Left lung (tissue), 10 donors: Measurements from ENCODE around the gene HDHD5. TPM values are rescaled to one million over a fixed set of nuclear protein-coding genes. Genes with fewer than 3 reads are reported as not detected.

Experiments
- ATAC-seq: fragments of 200-7000 bp; cut with Tn5 transposase; one replicate; pipeline ENCODE4 v1.9.1; 2020; ENCODE audit warnings: moderate library complexity
- DNase-seq, 4 donors: peaks; one replicate each; pipeline ENCODE4 v3.0.0-alpha.2; 2013 to 2020
- H3K27ac ChIP-seq, 2 donors: fragments of 200-600 bp; sonication (generic) in 1 of 2; one replicate each; pipeline versions ENCODE4 v1.5.0 to v1.8.0; 2020 to 2021
- H3K27me3 ChIP-seq, 2 donors: fragments of 200-600 bp; sonication (generic) in 1 of 2; one replicate each; pipeline versions ENCODE4 v1.5.0 to v1.8.0; 2020 to 2021
- H3K36me3 ChIP-seq, 2 donors: fragments of 200-600 bp; sonication (generic) in 1 of 2; one replicate each; pipeline versions ENCODE4 v1.5.0 to v1.8.0; 2020 to 2021
- H3K4me1 ChIP-seq, 2 donors: fragments of 200-600 bp; one replicate each; pipeline ENCODE4 v1.8.0; 2021
- H3K4me3 ChIP-seq, 2 donors: fragments of 200-600 bp; sonication (generic) in 1 of 2; one replicate each; pipeline versions ENCODE4 v1.5.0 to v1.8.0; 2020 to 2021; ENCODE audit warnings: mild to moderate bottlenecking in 1 of 2
- H3K9me3 ChIP-seq, 2 donors: fragments of 200-600 bp; sonication (generic) in 1 of 2; one replicate each; pipeline versions ENCODE4 v1.5.0 to v1.8.0; 2020 to 2021
- intact Hi-C, 2 donors: fragments of 100-400 bp; cut with DNase I; formaldehyde crosslinking; loops; one replicate each; pipeline versions ENCODE4 v1.11.2 to v1.14.2; 2022
- polyA plus RNA-seq, 6 donors: library from polyadenylated mRNA; unstranded; fragments of 120-200 nt; gene quantifications; one replicate each; pipeline ENCODE4 v1.2.1, GENCODE V29; 2013; ENCODE audit not compliant: insufficient read length in 6 of 6
- total RNA-seq, 2 donors: library from RNA; stranded (reverse); fragmentation: NEBNext Ultra II Directional; extraction: Animal tissue kit (Norgen Biotek cat#: 25700); gene quantifications; one replicate each; pipeline ENCODE4 v1.2.1, GENCODE V29; 2021
- TF ChIP-seq, protein P1 (sequence below), 2 donors: fragments of 200-600 bp; sonication (generic) in 1 of 2; IDR thresholded peaks; one replicate each; pipeline versions ENCODE4 v1.5.0 to v1.8.0; 2021; ENCODE audit warnings: antibody characterized with exemption in 2 of 2
- donor health status: DM: no; HTN: yes; CAD: no.
- donor health status: DM: no; HTN: no; CAD: no.

HDHD5 gene
- total and polyA plus RNA-seq, 8 donors, result 18.1 to 38.9 (median 34.1) TPM

DNA sequence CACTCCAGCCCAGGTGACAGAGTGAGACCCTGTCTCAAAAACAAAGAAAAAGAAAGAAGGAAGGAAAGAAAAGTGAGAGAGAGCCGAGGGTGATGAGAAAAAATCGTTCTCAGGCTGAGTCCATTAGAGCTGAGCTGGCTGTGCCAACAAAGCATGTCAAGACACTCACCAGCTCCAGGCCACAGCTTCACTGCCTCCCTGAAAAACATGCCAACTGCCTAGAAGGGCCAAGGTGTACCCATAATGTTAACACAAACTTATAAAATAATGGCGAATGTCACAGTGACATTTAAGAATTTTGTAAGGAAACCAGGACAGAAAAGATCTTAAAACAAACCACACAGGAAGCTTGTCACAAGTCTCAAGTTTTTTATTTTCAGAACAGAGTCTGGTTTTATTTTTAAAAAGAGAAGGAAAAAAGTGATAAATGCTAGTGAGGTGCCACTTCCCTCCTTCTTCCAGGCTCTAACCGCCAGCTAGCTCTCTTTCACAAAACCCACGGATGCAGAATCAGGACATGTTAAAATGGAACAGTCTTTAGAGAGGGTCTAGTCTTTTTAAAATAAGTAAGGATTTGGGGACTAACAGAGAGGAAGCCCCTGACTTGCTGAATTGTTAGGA, 43.0 kb downstream of the HDHD5 start:
- DNase-seq (no peak), ATAC-seq (no peak)
- peaks cover 0 to 5% of the 10 kb centered on the region in 2 donors for H3K36me3 ChIP-seq
- TF ChIP-seq, protein P1, sequence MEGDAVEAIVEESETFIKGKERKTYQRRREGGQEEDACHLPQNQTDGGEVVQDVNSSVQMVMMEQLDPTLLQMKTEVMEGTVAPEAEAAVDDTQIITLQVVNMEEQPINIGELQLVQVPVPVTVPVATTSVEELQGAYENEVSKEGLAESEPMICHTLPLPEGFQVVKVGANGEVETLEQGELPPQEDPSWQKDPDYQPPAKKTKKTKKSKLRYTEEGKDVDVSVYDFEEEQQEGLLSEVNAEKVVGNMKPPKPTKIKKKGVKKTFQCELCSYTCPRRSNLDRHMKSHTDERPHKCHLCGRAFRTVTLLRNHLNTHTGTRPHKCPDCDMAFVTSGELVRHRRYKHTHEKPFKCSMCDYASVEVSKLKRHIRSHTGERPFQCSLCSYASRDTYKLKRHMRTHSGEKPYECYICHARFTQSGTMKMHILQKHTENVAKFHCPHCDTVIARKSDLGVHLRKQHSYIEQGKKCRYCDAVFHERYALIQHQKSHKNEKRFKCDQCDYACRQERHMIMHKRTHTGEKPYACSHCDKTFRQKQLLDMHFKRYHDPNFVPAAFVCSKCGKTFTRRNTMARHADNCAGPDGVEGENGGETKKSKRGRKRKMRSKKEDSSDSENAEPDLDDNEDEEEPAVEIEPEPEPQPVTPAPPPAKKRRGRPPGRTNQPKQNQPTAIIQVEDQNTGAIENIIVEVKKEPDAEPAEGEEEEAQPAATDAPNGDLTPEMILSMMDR (IDR thresholded peaks at IDR 0.05), result no peak
- peaks cover 19 to 25% of the 10 kb centered on the region in 2 donors for H3K27me3 ChIP-seq
- H3K4me1 ChIP-seq, result peaks cover 0 to 99% of the 10 kb centered on the region in 2 donors
- no peaks in the 10 kb centered on the region for H3K9me3 ChIP-seq
- intact Hi-C loops, result no loop called here
- no peak overlapping the region for H3K4me3 ChIP-seq
- H3K27ac ChIP-seq, result peak overlapping the region in 1 of 2 donors; percentile 79

DNA sequence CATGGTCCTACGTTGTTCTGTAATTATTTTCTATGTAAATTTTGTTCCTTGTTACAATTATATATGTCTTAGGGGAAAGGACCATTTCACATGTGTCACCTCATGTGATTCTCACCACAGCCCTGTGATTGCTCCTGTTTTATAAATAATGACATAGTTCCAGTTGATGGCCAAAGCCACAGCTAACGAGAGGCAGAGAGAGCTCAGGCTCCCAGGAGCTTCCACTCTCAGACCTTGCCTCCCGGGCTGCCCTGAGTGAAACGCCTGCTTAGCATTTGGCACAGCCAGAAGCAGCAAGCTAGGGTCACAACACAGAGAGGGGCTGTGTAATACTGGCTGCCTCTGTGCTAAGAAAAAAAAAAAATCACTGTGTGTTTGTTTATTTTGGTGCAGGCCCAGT, 43.8 kb downstream of the HDHD5 start:
- Histone ChIP-seq H3K27me3 (peaks cover 15 to 18% of the 10 kb centered on the region in 2 donors), H3K27ac (peak overlapping the region in 1 of 2 donors; percentile 79), H3K36me3 (peaks cover 0 to 13% of the 10 kb centered on the region in 2 donors), H3K4me3 (no peak overlapping the region), H3K4me1 (peaks cover 0 to 99% of the 10 kb centered on the region in 2 donors), H3K9me3 (no peaks in the 10 kb centered on the region)
- intact Hi-C loops, result no loop called here
- ATAC-seq (no peak), DNase-seq (no peak)
- TF ChIP-seq, protein P1 (IDR thresholded peaks at IDR 0.05), result no peak

DNA sequence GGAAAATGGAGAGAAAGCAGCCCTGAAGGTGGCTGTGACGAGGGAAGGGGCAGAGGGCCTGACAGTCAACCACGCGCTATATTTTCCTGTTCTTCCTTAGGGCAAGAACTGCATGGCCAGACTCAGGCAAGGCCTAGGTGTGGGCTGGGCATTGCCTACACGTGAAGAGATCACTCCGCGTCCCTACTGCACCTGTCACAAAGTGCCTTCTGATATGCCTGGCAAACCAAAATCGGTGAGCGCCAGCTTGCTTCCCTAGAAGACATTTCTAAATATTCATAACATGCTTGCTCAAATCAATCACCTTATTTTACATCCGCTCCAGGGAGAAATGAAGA, 44.2 kb downstream of the HDHD5 start:
- no peak for ATAC-seq
- no peaks in the 10 kb centered on the region for H3K9me3 ChIP-seq
- DNase-seq, result no peak
- peaks cover 0 to 17% of the 10 kb centered on the region in 2 donors for H3K36me3 ChIP-seq
- intact Hi-C loops, result no loop called here
- no peak overlapping the region for H3K27ac ChIP-seq
- peaks cover 14% of the 10 kb centered on the region in 2 donors for H3K27me3 ChIP-seq
- H3K4me3 ChIP-seq, result no peak overlapping the region
- TF ChIP-seq, protein P1 (IDR thresholded peaks at IDR 0.05), result no peak
- peaks cover 0 to 99% of the 10 kb centered on the region in 2 donors for H3K4me1 ChIP-seq

DNA sequence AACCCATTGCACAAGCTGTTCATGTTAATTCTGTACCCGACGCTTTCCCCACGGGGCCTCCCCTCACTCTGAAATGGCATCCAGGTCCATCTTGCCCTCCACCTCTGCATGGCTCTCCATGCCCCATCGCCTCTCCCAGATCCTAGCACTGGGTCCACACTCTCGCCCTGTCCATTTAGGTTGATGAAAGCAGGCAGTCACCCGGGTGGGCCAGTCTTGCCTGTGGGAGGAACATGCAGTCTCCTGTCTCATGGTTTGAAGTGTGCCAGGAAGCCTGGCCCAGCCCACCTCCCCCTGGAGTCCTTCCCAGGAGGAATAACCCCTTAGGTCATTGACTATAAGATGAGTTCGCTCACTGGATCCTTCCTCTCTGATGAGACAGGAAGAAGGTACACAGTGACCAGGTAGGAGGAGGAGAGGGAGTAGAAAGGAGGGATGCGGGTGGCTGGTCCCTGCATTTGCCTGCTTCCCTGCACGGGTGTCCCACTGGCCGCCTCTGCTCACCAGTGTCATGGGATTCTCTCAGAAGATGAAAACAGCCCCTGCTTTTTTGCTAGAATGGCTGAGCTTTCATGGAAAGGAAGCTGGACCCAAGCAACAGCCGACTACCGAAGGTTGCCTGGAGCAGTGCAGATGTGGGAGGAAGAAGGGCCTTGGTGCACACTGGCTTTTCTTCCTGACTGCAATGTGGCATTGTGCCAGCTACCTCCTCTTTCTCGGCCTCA, 44.7 kb downstream of the HDHD5 start:
- H3K4me1 ChIP-seq, result peaks cover 0 to 99% of the 10 kb centered on the region in 2 donors
- TF ChIP-seq, protein P1 (IDR thresholded peaks at IDR 0.05), result no peak
- no peaks in the 10 kb centered on the region for H3K9me3 ChIP-seq
- H3K36me3 ChIP-seq, result peaks cover 0 to 22% of the 10 kb centered on the region in 2 donors
- H3K27ac ChIP-seq, result no peak overlapping the region
- intact Hi-C loops, result no loop called here
- no peak for ATAC-seq
- peaks cover 9% of the 10 kb centered on the region in 2 donors for H3K27me3 ChIP-seq
- no peak for DNase-seq
- H3K4me3 ChIP-seq, result no peak overlapping the region

DNA sequence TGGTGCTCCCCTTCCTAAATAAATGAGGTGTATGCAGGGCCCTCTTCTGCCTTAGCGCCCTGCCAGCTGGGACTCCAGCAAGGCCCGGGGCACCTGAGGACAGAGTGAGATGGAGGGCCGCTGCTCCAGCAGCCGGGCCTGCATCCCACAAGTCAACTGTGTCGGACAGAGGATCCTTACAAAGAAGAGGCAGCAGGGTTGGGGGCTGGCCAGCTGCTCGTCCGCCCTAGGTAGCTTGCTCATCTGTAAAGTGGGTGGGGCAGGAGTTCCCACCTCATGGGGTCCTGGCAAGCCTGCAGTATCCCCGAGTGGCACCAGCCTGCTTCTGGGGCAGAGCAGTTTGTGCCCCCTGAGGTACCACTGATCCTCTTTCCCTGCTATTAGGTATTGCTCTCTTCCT, 45.5 kb downstream of the HDHD5 start:
- H3K27me3 ChIP-seq, result peaks cover 1 to 8% of the 10 kb centered on the region in 2 donors
- H3K4me3 ChIP-seq, result no peak overlapping the region
- intact Hi-C loops, result no loop called here
- H3K4me1 ChIP-seq, result peaks cover 0 to 98% of the 10 kb centered on the region in 2 donors
- DNase-seq (no peak), ATAC-seq (no peak)
- no peak overlapping the region for H3K27ac ChIP-seq
- peaks cover 0 to 30% of the 10 kb centered on the region in 2 donors for H3K36me3 ChIP-seq
- H3K9me3 ChIP-seq, result no peaks in the 10 kb centered on the region
- TF ChIP-seq, protein P1 (IDR thresholded peaks at IDR 0.05), result no peak
